Bronchial epithelial cell (primary cell): ENCODE data around the gene ARID1A. TPM values are rescaled to one million over a fixed set of nuclear protein-coding genes. Genes with fewer than 3 reads are reported as not detected.
A peak's percentile ranks its signal among the peaks of the same experiment; 100 is the strongest.

Experiments used
- DNase-seq: peaks from one replicate; pipeline ENCODE4 v3.0.0-alpha.2; 2010; ENCODE audit warnings: low read depth
- FAIRE-seq: peaks from 2 replicates; lab custom pipeline; 2011; peaks lifted over from hg19 to GRCh38; lab: Jason Lieb, UNC
- H3K27me3 ChIP-seq: 2 replicates; pipeline ENCODE4 v1.5.1; 2011; ENCODE audit warnings: low read length; ENCODE audit not compliant: control insufficient read depth, insufficient read depth
- H3K36me3 ChIP-seq: 2 replicates; pipeline ENCODE4 v1.5.1; 2011; ENCODE audit warnings: low read length; ENCODE audit not compliant: control insufficient read depth, insufficient read depth
- H3K4me3 ChIP-seq: 2 replicates; pipeline ENCODE4 v1.5.1; 2011; ENCODE audit warnings: mild to moderate bottlenecking, low read depth, low read length, control low read depth
- CTCF ChIP-seq: IDR thresholded peaks from 2 replicates; pipeline ENCODE4 v1.5.1; 2011; ENCODE audit warnings: mild to moderate bottlenecking, moderate library complexity, low read length, control low read depth, inconsistent platforms; ENCODE audit not compliant: insufficient read depth, severe bottlenecking
- total RNA-seq: library from RNA; depleted of rRNA; stranded (reverse); fragments of >200 nt; gene quantifications from 2 replicates; pipeline ENCODE4 v1.2.1, GENCODE V29; 2014

ARID1A gene
- total RNA-seq, 1 donor from 2014 or later: 8.7 TPM

GRCh38 chr1:26826261-26827105 is 130.7 kb downstream of the ARID1A start, which contains the start of gene ZDHHC18:
Gene ZDHHC18, plus strand, starts transcription at chr1:26826688. Its CDS starts 117 bp downstream, at chr1:26826805.
- no peak for DNase-seq
- peak; percentile 47 for TF ChIP-seq CTCF
- FAIRE-seq: no peak
- H3K4me3 ChIP-seq: peak within 1 kb of the TSS; percentile 79
- no peaks in the 10 kb centered on the region for H3K27me3 ChIP-seq
- peaks cover 5% of the 10 kb centered on the region for H3K36me3 ChIP-seq

DNA sequence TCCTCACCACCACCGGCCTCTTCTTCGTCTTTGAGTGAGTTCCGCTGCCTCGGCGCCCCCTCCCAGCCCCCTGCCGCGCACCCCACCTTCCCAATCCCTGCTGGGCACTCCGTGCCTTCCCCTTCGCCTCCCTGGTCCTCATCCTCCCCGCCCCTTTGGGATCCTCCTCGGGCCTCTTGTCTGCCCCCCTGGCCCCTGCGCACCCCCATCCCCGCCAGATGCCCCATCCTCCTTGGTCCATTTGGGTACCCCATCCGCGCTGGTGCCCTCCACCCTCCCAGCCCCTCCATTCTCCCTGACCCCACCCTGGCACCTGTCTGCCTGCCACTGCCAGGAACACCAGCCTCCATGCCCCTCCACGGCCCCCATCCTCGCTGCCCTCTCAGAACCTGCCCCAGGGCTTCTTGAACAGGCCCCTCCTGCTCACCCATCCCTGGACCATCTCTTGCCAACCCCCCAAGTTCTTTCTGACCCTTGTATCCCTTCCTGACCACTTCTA is 131.3 kb downstream of the ARID1A start:
- FAIRE-seq (no peak), DNase-seq (no peak)
- Histone ChIP-seq H3K36me3 (peaks cover 8% of the 10 kb centered on the region), H3K27me3 (no peaks in the 10 kb centered on the region), H3K4me3 (peak overlapping the region; percentile 79)
- TF ChIP-seq CTCF: no peak

GRCh38 chr1:26827663-26828062 is 131.8 kb downstream of the ARID1A start:
- FAIRE-seq (no peak), DNase-seq (no peak)
- peak overlapping the region; percentile 79 for H3K4me3 ChIP-seq
- no peak for TF ChIP-seq CTCF
- H3K36me3 ChIP-seq: peaks cover 13% of the 10 kb centered on the region
- H3K27me3 ChIP-seq: no peaks in the 10 kb centered on the region

GRCh38 chr1:26828411-26828991 is 132.7 kb downstream of the ARID1A start:
- no peak for FAIRE-seq
- H3K4me3 ChIP-seq: no peak overlapping the region
- no peak for TF ChIP-seq CTCF

DNA sequence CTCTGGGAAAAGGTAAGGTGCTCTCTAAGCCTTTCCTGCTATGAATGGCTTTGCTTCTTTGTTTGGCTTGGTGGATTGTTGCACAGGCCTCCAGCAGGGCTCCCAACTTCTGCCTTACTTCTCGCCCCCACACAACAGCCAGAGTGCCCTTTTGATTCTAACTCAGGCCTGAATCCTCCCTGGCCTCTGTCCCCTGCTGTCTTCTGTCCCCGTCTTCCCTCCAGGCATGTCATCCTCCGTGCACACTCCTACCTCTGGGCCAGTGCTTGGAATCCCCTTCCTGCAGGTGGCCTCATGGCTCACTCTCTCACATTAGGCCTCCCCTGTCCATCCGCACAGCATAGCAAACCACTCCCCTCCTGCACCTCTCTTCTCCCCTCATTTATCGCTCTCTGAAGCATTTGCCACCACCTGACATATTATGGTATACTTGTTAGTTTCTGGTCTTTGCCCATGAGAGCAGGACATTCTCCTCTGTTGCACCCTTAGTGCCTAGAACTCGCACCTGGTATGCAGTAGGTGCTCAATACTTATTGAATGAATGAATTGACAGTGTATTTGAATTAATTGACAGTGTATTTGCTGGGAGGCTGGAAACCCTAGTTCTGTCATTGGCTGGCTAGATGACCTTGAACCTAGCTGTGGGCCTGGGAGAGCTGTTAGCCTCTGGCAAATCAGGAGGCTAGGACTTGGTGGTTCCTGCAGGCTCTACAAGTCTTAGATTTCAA is 133.5 kb downstream of the ARID1A start:
- DNase-seq (no peak), FAIRE-seq (peak; percentile 73)
- no peak for TF ChIP-seq CTCF
- Histone ChIP-seq H3K27me3 (no peaks in the 10 kb centered on the region), H3K36me3 (peaks cover 23% of the 10 kb centered on the region), H3K4me3 (no peak overlapping the region)

More at GRCh38 chr1:26828411-26828991, 132.7 kb downstream of the ARID1A start:
- Histone ChIP-seq H3K27me3 (no peaks in the 10 kb centered on the region), H3K36me3 (peaks cover 18% of the 10 kb centered on the region)
- DNase-seq: no peak
